OCI-LY1 (cell line): ENCODE data around the gene AGBL3.

Experiments used
- H2AFZ ChIP-seq: fragments of 200-600 bp; sonication (generic), shearing (Covaris generic); 2 replicates; pipeline ENCODE4 v1.6.0; 2014; ENCODE audit warnings: antibody characterized with exemption, mild to moderate bottlenecking, low read length
- H3F3A ChIP-seq: fragments of 200-600 bp; sonication (generic), shearing (Covaris generic); 2 replicates; pipeline ENCODE4 v1.6.0; 2014; ENCODE audit warnings: mild to moderate bottlenecking, antibody characterized with exemption, low read length, moderate library complexity; ENCODE audit not compliant: insufficient read depth
- H3K27ac ChIP-seq: fragments of 200-600 bp; sonication (generic); 2 replicates; pipeline ENCODE4 v1.5.1; 2014; ENCODE audit warnings: low read length, mixed run types, mild to moderate bottlenecking, low read depth; ENCODE audit not compliant: poor library complexity, severe bottlenecking
- H3K27me3 ChIP-seq: fragments of 200-600 bp; sonication (generic); 2 replicates; pipeline ENCODE4 v1.6.0; 2014; ENCODE audit warnings: antibody characterized with exemption, mild to moderate bottlenecking, low read length, moderate library complexity; ENCODE audit not compliant: insufficient read depth
- H3K36me3 ChIP-seq: fragments of 200-600 bp; sonication (generic); 2 replicates; pipeline ENCODE4 v1.6.1; 2014; ENCODE audit warnings: mild to moderate bottlenecking, antibody characterized with exemption, low read length, moderate library complexity, mixed read lengths; ENCODE audit not compliant: insufficient read depth
- H3K4me1 ChIP-seq: fragments of 200-600 bp; sonication (generic); 2 replicates; pipeline ENCODE4 v1.5.1; 2014; ENCODE audit warnings: mild to moderate bottlenecking, low read length, moderate library complexity; ENCODE audit not compliant: insufficient read depth, severe bottlenecking
- H3K4me2 ChIP-seq: fragments of 200-600 bp; sonication (generic), shearing (Covaris generic); 2 replicates; pipeline ENCODE4 v1.6.1; 2014; ENCODE audit warnings: low read length
- H3K4me3 ChIP-seq: fragments of 200-600 bp; sonication (generic); 2 replicates; pipeline ENCODE4 v1.5.1; 2014; ENCODE audit warnings: low read length, low read depth, mild to moderate bottlenecking, mixed read lengths; ENCODE audit not compliant: poor library complexity, severe bottlenecking
- H3K79me2 ChIP-seq: fragments of 200-600 bp; shearing (Covaris generic); 2 replicates; pipeline ENCODE4 v1.6.1; 2016; ENCODE audit warnings: mixed run types, low read length, mixed read lengths; ENCODE audit not compliant: insufficient read depth
- H3K9ac ChIP-seq: fragments of 200-600 bp; sonication (generic), shearing (Covaris generic); 2 replicates; pipeline ENCODE4 v1.6.1; 2014; ENCODE audit warnings: mild to moderate bottlenecking, low read length, mixed read lengths
- H3K9me2 ChIP-seq: fragments of 200-600 bp; sonication (generic), shearing (Covaris generic); 2 replicates; pipeline ENCODE4 v1.6.1; 2014; ENCODE audit warnings: low read depth, mild to moderate bottlenecking, low read length, mixed read lengths
- H3K9me3 ChIP-seq: fragments of 200-600 bp; shearing (Covaris generic); 2 replicates; pipeline ENCODE4 v1.6.1; 2014; ENCODE audit warnings: low read length, mixed read lengths
- H4K20me1 ChIP-seq: fragments of 200-600 bp; sonication (generic), shearing (Covaris generic); 2 replicates; pipeline ENCODE4 v1.6.0; 2016; ENCODE audit warnings: mild to moderate bottlenecking, low read length; ENCODE audit not compliant: insufficient read depth
- EZH2 ChIP-seq: fragments of 200-600 bp; sonication (generic), shearing (Covaris generic); IDR thresholded peaks from 2 replicates; pipeline ENCODE4 v1.8.0; 2017; ENCODE audit warnings: borderline replicate concordance, mixed run types, mild to moderate bottlenecking, antibody characterized with exemption, low read length, moderate library complexity, mixed read lengths
- TF ChIP-seq, protein P1 (sequence below): fragments of 200-600 bp; sonication (generic), shearing (Covaris generic); IDR thresholded peaks from 2 replicates; pipeline ENCODE4 v1.5.1; 2017; ENCODE audit warnings: mild to moderate bottlenecking, antibody characterized with exemption, low read length, moderate library complexity, mixed read lengths

The AGBL3 gene

DNA sequence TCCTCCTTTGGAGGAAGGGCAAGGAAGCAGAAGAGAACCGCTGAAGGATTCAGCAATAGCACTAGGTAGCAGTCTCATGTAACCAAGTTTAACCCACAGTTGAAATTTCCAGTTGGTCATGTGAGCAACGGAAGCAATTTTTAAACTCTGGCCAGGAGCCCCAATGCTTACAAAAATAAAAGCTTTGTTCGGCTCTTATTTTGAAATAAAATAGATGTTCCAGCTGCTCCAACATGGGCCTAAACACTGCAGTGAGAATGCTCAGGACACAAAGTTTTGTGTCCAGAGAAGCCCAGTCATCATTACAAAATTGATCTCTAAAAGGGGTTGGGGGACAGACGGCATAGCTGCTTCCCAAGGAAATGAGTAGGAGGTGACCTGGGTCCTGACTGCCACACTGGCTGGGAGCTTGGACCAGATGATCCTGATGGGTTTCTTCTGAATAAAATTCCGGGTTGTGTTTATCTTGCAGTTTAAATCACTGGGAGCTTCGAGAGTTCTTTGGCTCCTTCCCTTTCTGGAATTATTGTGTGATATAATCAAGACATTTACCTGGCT, 161.1 kb downstream of the AGBL3 start:
- Histone ChIP-seq H3F3A (no peaks in the 10 kb centered on the region), H3K27ac (peak overlapping the region; percentile 87), H3K9me3 (no peaks in the 10 kb centered on the region), H3K27me3 (no peaks in the 10 kb centered on the region), H3K4me3 (peak overlapping the region; percentile 65), H3K9ac (peak overlapping the region; percentile 68), H3K9me2 (no peaks in the 10 kb centered on the region), H4K20me1 (no peaks in the 10 kb centered on the region), H3K36me3 (no peaks in the 10 kb centered on the region), H3K4me1 (peaks cover 56% of the 10 kb centered on the region), H3K4me2 (peak overlapping the region; percentile 92), H2AFZ (peak overlapping the region; percentile 33), H3K79me2 (no peaks in the 10 kb centered on the region; the same call in 1 of the 2 replicates)
- no peak for TF ChIP-seq EZH2
- TF ChIP-seq, protein P1, sequence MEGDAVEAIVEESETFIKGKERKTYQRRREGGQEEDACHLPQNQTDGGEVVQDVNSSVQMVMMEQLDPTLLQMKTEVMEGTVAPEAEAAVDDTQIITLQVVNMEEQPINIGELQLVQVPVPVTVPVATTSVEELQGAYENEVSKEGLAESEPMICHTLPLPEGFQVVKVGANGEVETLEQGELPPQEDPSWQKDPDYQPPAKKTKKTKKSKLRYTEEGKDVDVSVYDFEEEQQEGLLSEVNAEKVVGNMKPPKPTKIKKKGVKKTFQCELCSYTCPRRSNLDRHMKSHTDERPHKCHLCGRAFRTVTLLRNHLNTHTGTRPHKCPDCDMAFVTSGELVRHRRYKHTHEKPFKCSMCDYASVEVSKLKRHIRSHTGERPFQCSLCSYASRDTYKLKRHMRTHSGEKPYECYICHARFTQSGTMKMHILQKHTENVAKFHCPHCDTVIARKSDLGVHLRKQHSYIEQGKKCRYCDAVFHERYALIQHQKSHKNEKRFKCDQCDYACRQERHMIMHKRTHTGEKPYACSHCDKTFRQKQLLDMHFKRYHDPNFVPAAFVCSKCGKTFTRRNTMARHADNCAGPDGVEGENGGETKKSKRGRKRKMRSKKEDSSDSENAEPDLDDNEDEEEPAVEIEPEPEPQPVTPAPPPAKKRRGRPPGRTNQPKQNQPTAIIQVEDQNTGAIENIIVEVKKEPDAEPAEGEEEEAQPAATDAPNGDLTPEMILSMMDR, result no peak

DNA sequence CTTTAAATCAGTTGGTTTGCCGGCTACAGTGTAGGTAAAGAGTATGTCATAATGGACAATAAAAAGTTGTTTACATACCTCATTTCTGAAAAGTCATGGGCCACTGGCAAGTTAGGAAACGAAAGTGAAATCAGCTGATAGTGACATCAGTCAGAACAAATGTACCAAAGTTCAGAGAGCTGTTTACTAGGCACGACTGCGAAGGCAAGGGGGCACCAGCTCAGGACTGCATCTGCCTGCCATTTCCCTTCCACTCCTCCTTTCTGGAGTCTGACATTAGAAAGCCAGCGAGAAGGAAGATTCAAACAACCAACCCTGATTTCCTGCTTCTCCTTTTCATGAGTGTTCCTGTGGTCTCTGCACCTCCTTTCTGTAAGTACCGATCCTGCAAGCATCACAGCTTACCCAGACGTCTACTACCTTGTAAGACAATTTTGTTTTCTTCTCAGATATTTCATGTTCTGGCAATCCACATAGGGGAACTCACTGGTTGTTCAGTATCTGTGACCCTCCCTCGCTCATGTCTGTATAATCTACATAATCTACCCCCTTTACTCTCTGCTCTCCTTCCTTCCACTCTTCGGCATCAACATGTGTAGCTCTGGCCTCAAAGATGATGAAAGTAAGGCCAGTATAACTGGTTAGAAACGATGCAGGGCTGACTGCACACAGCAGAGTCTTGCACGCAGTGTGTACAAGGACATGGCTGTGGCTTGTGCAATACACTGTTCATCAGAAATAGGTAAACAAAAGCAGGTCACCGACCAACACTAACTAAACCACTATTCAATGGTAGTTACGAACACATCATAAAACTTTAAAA, 161.8 kb downstream of the AGBL3 start, which contains the start of gene TMEM140:
TSS of gene TMEM140 (plus strand) at position 174 of the 823 bp plus-strand sequence. CDS start 16,370 bp downstream, outside the sequence.
- Histone ChIP-seq H3K36me3 (no peaks in the 10 kb centered on the region), H3K27me3 (no peaks in the 10 kb centered on the region), H4K20me1 (no peaks in the 10 kb centered on the region), H2AFZ (peak within 1 kb of the TSS; percentile 33), H3K9me2 (no peaks in the 10 kb centered on the region), H3K79me2 (no peaks in the 10 kb centered on the region; the same call in 1 of the 2 replicates), H3K9me3 (no peaks in the 10 kb centered on the region), H3F3A (no peaks in the 10 kb centered on the region), H3K27ac (peak within 1 kb of the TSS; percentile 87), H3K9ac (peak within 1 kb of the TSS; percentile 68), H3K4me3 (peak within 1 kb of the TSS; percentile 65), H3K4me2 (peak within 1 kb of the TSS; percentile 92), H3K4me1 (peaks cover 56% of the 10 kb centered on the region)
- TF ChIP-seq, protein P1, result no peak
- no peak for TF ChIP-seq EZH2

DNA sequence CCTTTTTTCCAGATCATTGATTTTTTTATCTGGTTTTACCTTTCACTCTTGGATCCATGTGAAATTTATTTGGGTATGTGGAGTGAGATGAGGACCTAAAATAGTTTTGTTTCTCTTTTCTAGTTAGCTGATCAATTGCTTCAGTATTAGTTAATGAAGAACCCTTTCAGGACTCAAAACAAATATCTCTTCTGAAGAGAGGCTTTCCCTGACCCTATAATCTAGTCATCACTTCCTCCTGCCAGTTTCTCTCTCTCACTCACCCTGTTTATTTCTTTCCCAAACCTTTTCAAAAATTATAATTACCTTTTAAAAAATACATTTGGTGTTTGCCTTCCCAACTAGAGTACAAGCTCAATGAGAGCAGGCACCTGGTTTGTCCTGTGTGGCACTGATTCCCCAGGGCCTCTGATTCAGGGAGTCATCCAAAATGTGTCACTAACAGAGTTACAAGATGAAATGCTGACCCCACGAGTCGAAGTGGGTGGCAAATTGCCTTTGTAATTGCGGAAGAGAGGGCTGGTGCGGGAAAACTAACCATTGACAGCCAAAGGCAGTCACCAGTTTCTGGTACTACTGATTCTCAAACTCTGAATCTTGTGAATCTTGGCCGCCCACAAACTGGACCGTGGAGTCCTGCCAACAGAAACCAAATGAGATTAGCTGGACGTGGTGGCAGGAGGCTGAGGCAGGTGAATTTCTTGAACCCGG, 163.9 kb downstream of the AGBL3 start:
- H3K4me3 ChIP-seq, result no peak overlapping the region
- no peak overlapping the region for H3K9ac ChIP-seq
- H3K9me3 ChIP-seq, result peaks cover 3% of the 10 kb centered on the region; the same call in 1 of the 2 replicates
- H3K4me1 ChIP-seq, result peaks cover 56% of the 10 kb centered on the region
- TF ChIP-seq, protein P1, result no peak
- TF ChIP-seq EZH2, result no peak
- H4K20me1 ChIP-seq, result no peaks in the 10 kb centered on the region
- H3F3A ChIP-seq, result no peaks in the 10 kb centered on the region
- no peak overlapping the region for H2AFZ ChIP-seq
- H3K9me2 ChIP-seq, result no peaks in the 10 kb centered on the region
- no peaks in the 10 kb centered on the region for H3K27me3 ChIP-seq
- no peaks in the 10 kb centered on the region; the same call in 1 of the 2 replicates for H3K79me2 ChIP-seq
- H3K36me3 ChIP-seq, result no peaks in the 10 kb centered on the region
- no peak overlapping the region for H3K4me2 ChIP-seq
- H3K27ac ChIP-seq, result no peak overlapping the region
